HG02981 (cell line): ENCODE measurements around the gene NR2F1-AS1.
"Not testable (repeated sequence)": the region's sequence is repeated elsewhere in the genome, so short reads cannot be mapped to it uniquely, and the experiment has no call there.

Experiments used
- ATAC-seq: cut with Tn5 transposase; IDR thresholded peaks from one replicate; pipeline ENCODE4 v1.9.1; 2021; ENCODE audit warnings: mild to moderate bottlenecking, moderate library complexity; ENCODE audit not compliant: unreplicated experiment

The NR2F1-AS1 gene

DNA sequence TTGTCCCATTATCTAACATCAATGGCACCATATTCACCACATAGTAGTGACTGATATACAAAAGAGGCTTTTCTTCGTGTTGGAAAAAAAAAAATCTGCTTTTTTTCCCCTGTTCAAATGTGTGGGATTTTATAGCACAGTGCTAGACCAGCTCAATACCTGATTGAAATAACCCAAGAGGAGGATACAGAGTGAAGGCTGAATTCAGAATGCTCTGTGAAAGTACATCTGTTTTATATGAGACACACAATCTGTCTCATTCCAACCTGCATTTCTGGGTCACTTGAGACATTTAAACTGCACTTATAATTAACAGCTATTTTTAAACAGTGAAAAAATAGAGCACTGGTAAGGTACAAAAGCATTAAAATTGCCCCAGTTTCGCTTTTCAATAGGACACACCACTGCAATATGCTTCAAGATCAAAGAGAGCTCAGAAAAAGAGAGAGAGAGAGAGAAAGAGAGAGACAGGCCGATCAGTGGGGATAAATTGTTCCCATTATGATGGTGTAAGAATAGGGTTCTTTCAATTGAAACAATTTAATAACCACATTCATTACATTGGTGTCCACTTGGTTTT is 179.3 kb downstream of the NR2F1-AS1 start:
- no peak for ATAC-seq

DNA sequence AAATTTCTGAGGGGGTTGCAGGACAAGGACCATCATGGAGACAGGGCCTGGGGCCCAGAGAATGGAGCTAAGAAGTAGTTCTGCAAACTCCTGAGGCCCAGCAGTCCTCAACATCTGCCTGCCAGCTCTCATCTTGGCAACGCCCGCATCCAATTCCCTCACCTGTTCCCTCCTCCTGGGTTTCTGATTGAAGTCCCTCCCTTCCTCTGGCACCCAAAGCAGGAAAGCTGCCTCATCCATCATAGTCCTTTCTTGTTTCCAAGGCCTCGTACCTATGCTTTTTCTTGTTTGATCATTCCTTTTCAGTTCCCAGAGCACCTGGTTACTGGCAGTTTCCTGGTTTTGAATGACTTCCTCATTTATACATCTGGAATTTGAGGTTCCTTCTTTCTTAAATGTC is 181.3 kb downstream of the NR2F1-AS1 start:
- ATAC-seq, result no peak

- no peak for ATAC-seq
Observed at GRCh38 chr5:93395971-93396379, 185.0 kb downstream of the NR2F1-AS1 start.

DNA sequence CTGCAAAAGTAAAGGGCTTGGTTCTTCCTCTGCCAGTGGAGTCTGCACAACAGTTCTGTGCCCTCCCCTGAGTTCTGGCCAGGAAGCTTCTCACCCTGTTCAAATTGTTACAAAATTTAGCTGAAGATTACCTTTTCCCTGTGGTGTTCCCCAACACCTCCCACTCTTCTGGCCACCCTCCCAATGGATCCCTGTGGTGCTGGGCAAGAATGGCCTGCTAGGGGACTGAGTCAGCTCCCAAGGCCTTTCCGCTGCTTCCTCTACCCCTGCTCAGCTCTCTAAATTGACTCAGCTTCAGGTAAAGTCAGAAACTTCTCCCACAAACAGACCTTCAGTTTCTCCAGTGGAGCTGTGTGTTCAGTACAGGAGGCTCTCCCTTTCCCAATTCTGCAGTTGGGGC is 186.0 kb downstream of the NR2F1-AS1 start:
- ATAC-seq, result no peak

DNA sequence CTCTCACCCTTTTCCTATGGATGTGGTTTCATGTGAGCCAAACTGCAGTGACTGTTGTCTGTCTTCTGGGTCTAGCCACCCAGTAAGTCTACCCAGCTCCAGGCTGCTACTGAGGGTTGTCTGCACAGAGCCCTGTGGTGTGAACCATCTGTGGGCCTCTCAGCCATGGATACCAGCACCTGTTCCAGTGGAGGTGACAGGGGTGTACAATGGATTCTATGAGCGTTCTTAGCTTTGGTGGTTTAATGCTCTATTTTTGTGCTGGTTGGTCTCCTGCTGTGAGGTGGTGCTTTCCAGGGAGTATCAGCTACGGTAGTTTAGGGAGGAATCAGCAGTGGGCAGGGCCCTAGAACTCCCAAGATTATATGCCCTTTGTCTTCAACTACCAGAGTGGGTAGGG is 186.7 kb downstream of the NR2F1-AS1 start:
- no peak for ATAC-seq

- not testable (repeated sequence) for ATAC-seq
Observed at GRCh38 chr5:93391169-93391568, 189.8 kb downstream of the NR2F1-AS1 start.

DNA sequence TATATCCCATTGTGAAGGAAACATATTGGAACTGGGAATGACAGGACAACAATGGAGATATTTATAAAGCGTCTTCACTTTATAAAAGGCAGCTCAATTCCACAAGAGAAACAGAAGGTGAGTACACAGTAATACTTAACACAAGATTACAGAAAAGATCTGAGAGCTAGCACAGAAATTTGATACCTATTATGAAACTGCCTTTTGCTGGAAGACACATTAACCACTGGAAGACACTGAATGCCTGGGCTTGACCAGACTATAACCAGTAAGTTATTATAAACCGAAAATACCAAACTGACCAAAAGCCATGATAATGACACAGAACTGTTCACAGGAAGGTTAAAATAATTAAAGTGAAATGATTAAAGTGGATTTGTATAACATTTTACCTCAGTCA is 195.4 kb downstream of the NR2F1-AS1 start:
- ATAC-seq, result no peak

GRCh38 chr5:93384995-93385394 is 196.0 kb downstream of the NR2F1-AS1 start:
- no peak for ATAC-seq

DNA sequence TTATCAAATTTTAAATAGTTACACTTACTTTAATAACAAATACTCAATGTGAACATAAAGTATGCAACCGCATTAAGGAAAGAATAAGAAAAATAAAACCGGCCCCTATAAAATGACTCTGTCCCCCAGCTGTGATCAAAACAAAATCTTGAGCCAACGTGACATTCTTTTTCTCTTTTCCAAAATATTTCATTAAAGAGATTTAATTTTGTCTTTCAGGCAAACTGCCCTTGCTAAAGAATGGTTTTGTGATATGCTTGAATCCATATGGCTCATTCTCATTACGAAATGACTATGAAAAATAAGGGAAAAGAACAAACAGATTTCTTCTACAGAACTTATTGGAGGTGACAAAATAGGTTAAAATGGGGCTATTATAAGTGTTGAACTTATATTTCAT is 197.0 kb downstream of the NR2F1-AS1 start:
- no peak for ATAC-seq

DNA sequence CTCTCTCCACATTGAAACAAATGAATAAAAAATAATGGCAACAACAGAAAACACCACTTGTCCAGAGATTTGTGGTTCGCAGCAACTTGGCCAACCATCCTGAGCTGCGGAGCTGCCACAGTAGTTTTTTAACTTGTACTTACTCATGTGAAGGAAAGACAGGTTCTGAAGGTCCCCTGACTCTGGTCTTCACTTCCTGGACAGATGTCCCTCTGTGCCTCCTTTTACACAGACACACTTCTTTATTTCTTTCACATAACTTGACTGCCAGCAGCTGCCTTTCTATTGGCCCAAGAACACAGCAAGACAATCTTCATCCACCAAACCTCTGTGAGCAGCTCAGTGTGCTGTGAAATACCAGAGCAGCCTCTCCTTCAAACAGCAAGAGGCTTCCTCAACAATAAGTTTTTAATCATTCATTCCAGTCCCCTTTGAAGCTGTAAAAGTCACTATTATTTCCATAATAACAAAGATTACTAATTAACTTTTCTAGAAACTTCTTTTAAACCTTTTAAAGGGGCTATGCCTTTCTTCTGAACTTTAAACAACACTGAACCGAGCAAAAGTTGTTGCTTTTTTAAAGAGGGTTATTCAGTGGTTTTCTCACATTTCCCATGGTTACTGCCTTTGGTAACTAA is 198.7 kb downstream of the NR2F1-AS1 start:
- ATAC-seq, result no peak

DNA sequence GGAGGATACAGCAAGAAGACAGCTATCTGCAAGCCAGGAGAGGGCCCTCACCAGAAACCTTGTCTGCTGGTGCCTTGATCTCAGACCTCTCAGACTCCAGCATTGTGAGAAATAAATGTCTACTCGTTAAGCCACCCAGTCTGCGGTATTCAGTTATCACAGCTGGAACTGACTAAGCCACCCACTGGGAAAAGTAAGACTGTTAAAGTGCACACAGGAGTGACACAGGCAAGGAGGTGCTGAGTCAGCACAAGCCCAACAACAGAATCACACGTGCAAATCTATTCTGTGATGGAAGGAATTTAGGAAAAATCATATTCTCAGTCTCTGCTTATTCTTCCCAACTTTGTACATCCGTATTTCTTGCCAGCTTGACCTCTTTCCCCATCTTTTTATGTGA is 200.0 kb downstream of the NR2F1-AS1 start:
- ATAC-seq, result no peak

GRCh38 chr5:93378073-93378472 is 202.9 kb downstream of the NR2F1-AS1 start:
- no peak for ATAC-seq

DNA sequence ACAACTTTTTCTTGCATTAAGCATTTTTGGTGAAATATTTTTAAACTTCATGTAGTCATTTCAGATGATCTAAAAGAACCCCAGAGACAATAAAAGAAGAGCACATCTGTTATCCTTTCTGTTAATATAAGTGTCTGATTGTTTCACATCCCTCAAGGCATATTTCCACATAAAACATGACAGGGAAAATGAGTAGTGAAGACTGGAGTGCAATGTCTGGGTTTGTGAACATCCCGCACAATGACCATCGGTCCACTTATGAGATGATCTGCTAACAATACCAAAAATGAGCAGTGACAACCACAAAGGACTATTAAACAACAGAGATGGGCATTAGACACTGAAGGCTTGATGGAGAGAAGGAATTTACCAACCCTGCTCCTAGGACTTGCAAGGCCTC is 209.1 kb downstream of the NR2F1-AS1 start:
- ATAC-seq, result no peak

DNA sequence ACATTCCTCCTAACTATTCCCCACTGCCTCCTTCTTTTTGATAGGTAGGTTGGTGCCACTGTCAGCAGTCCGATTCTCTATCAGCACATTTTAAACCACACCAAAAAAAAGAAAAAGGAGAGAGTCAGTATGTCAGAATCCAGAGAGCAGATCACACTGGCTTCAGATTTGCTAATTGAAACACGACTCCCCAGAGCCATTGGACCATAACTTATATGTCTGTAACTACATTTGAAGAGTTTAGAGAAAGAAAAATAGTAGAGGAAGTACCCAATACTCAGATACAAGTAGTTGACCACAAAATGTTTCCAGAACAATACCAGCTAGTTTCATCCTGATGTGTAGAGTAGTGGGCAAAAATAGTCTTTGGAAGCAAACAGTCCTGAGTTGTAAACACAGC is 216.6 kb downstream of the NR2F1-AS1 start:
- ATAC-seq, result no peak

DNA sequence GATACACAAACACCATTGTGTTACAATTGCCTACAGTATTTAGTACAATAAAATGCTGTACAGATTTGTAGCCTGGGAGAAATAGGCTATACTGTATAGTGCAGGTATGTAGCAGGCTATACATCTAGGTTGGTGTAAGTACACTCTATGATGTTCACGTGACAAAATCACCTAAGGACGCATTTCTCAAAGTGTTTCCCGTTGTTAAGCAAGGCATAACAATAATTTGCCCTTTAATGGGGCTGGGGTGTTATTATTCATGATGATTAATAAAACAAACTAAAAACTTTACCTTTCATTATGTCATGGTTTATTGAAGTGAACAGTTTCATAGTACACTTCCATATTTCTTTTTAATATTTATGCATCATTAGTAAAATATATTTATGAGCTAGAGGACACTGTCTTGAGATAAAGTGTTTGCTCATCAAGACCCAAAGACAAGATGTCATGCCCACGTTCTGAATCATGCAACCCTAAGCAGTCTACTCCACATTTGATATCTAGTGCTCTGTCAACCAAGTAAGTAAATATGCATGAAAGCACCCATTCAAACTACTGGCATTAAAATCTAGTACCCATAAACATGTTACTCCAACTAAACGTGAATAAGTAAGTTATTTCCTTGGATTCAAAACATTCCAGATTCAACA is 220.5 kb downstream of the NR2F1-AS1 start:
- ATAC-seq, result no peak

DNA sequence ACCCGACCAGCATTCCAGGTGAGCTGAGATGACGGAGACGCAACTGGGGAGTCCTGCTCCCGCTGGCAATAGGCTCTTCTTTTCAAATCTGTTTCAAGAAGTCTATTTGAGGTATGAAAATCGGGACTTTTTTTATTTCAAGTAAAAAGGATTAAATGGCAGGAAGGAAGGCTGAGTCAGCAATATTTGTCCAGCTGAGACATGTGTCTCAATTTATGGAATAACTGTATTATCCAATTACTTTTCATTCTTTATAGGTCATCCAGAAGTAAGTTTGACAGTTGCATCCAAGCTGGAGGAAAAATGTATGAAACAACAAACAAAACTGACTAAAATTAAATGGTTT is 221.1 kb downstream of the NR2F1-AS1 start:
- ATAC-seq, result no peak
